Neural cell (in vitro differentiated cells): ENCODE data around the gene RGS12. TPM values are rescaled to one million over a fixed set of nuclear protein-coding genes. Genes with fewer than 3 reads are reported as not detected.

ENCODE experiments used
- H2AFZ ChIP-seq: fragments of 200-600, 300-800 bp; sonication (generic), shearing (Covaris generic); 2 replicates; pipeline ENCODE4 v1.6.0; 2014; ENCODE audit warnings: low read depth, mild to moderate bottlenecking, antibody characterized with exemption, low read length, moderate library complexity
- H3F3A ChIP-seq: fragments of 200-600 bp; shearing (Covaris generic); 2 replicates; pipeline ENCODE4 v1.6.1; 2016; ENCODE audit warnings: mild to moderate bottlenecking, moderate library complexity, mixed read lengths, antibody characterized with exemption, low read length; ENCODE audit not compliant: insufficient read depth, poor library complexity, severe bottlenecking
- H3K27ac ChIP-seq: fragments of 200-600, 300-800 bp; sonication (generic), shearing (Covaris generic); 2 replicates; pipeline ENCODE4 v1.5.1; 2014; ENCODE audit warnings: mild to moderate bottlenecking, low read length, moderate library complexity
- H3K27me3 ChIP-seq: fragments of 300-800, 200-600 bp; sonication (generic), shearing (Covaris generic); 2 replicates; pipeline ENCODE4 v1.6.0; 2014; ENCODE audit warnings: mild to moderate bottlenecking, low read depth, low read length, moderate library complexity; ENCODE audit not compliant: insufficient read depth
- H3K36me3 ChIP-seq: fragments of 300-800, 200-600 bp; sonication (generic), shearing (Covaris generic); 2 replicates; pipeline ENCODE4 v1.5.1; 2014; ENCODE audit warnings: mild to moderate bottlenecking, antibody characterized with exemption, low read length, moderate library complexity; ENCODE audit not compliant: insufficient read depth
- H3K4me2 ChIP-seq: fragments of 300-800, 200-600 bp; sonication (generic), shearing (Covaris generic); 2 replicates; pipeline ENCODE4 v1.6.0; 2014; ENCODE audit warnings: mild to moderate bottlenecking, low read length
- H3K4me3 ChIP-seq: fragments of 300-800, 200-600 bp; sonication (generic), shearing (Covaris generic); 2 replicates; pipeline ENCODE4 v1.5.1; 2014; ENCODE audit warnings: mild to moderate bottlenecking, low read length, moderate library complexity
- H3K79me2 ChIP-seq: fragments of 200-600 bp; shearing (Covaris generic); replicated peaks from 2 replicates; pipeline ENCODE4 v1.6.0; 2014; ENCODE audit warnings: mild to moderate bottlenecking, low read length, moderate library complexity; ENCODE audit not compliant: insufficient read depth
- H3K9ac ChIP-seq: fragments of 300-800, 200-600 bp; sonication (generic), shearing (Covaris generic); 2 replicates; pipeline ENCODE4 v1.6.1; 2016; ENCODE audit warnings: mild to moderate bottlenecking, low read length, mixed read lengths
- H3K9me2 ChIP-seq: fragments of 200-600 bp; shearing (Covaris generic); 2 replicates; pipeline ENCODE4 v1.6.1; 2016; ENCODE audit warnings: mild to moderate bottlenecking, low read length, mixed read lengths; ENCODE audit not compliant: insufficient read depth
- H3K9me3 ChIP-seq: fragments of 200-600, 300-800 bp; sonication (generic), shearing (Covaris generic); 2 replicates; pipeline ENCODE4 v1.6.1; 2016; ENCODE audit warnings: mild to moderate bottlenecking, mixed run types, low read length, moderate library complexity, mixed read lengths
- H4K20me1 ChIP-seq: fragments of 200-600 bp; shearing (Covaris generic); 2 replicates; pipeline ENCODE4 v1.6.1; 2016; ENCODE audit warnings: mild to moderate bottlenecking, mixed run types; ENCODE audit not compliant: insufficient read depth
- EP300 ChIP-seq: fragments of 450-650 bp; conservative IDR thresholded peaks from 2 replicates; pipeline ENCODE4 v1.6.1; 2014; ENCODE audit warnings: antibody characterized with exemption, mild to moderate bottlenecking, moderate library complexity; ENCODE audit not compliant: poor library complexity, severe bottlenecking
- EZH2 ChIP-seq: fragments of 200-600, 300-800 bp; shearing (Covaris generic), sonication (generic); IDR thresholded peaks from 2 replicates; pipeline ENCODE4 v1.6.1; 2014; ENCODE audit warnings: antibody characterized with exemption, low read length, borderline replicate concordance, mild to moderate bottlenecking; ENCODE audit not compliant: insufficient read depth, poor library complexity, severe bottlenecking
- MXI1 ChIP-seq: fragments of 450-650 bp; conservative IDR thresholded peaks from 2 replicates; pipeline ENCODE4 v1.6.1; 2014; ENCODE audit warnings: antibody characterized with exemption, mild to moderate bottlenecking; ENCODE audit not compliant: poor library complexity, severe bottlenecking
- POLR2AphosphoS5 ChIP-seq: IDR thresholded peaks from 2 replicates; pipeline ENCODE4 v1.6.1; 2012
- RAD21 ChIP-seq: fragments of 450-650 bp; conservative IDR thresholded peaks from 2 replicates; pipeline ENCODE4 v1.6.1; 2014; ENCODE audit warnings: antibody characterized with exemption, mild to moderate bottlenecking, moderate library complexity
- SMC3 ChIP-seq: fragments of 450-650 bp; conservative IDR thresholded peaks from 2 replicates; pipeline ENCODE4 v1.6.1; 2014; ENCODE audit warnings: antibody characterized with exemption, mild to moderate bottlenecking, moderate library complexity; ENCODE audit not compliant: poor library complexity
- TAF1 ChIP-seq: IDR thresholded peaks from 2 replicates; pipeline ENCODE4 v1.6.1; 2012; ENCODE audit warnings: low read depth
- polyA plus RNA-seq: library from polyadenylated mRNA; depleted of rRNA; stranded (reverse); fragments of >200 nt; gene quantifications from 2 replicates; pipeline ENCODE4 v1.2.3, GENCODE V29; 2014
- TF ChIP-seq, protein P1 (sequence below): fragments of 450-650 bp; IDR thresholded peaks from 2 replicates; pipeline ENCODE4 v1.5.1; 2014; ENCODE audit warnings: antibody characterized with exemption, mild to moderate bottlenecking, moderate library complexity; ENCODE audit not compliant: poor library complexity, severe bottlenecking
- TF ChIP-seq, protein P2 (sequence below): IDR thresholded peaks from 2 replicates; pipeline ENCODE4 v1.6.1; 2012; ENCODE audit warnings: borderline replicate concordance

The RGS12 gene
- polyA plus RNA-seq, 1 donor from 2014 or later = 66.4 TPM

- H3K9me2 ChIP-seq = no peaks in the 10 kb centered on the region
- H3K4me2 ChIP-seq = no peak overlapping the region
- no peak overlapping the region for H3K9ac ChIP-seq
- no peaks in the 10 kb centered on the region for H3K27me3 ChIP-seq
- no peak overlapping the region for H3K27ac ChIP-seq
- no peaks in the 10 kb centered on the region for H3K36me3 ChIP-seq
- TF ChIP-seq, protein P1, sequence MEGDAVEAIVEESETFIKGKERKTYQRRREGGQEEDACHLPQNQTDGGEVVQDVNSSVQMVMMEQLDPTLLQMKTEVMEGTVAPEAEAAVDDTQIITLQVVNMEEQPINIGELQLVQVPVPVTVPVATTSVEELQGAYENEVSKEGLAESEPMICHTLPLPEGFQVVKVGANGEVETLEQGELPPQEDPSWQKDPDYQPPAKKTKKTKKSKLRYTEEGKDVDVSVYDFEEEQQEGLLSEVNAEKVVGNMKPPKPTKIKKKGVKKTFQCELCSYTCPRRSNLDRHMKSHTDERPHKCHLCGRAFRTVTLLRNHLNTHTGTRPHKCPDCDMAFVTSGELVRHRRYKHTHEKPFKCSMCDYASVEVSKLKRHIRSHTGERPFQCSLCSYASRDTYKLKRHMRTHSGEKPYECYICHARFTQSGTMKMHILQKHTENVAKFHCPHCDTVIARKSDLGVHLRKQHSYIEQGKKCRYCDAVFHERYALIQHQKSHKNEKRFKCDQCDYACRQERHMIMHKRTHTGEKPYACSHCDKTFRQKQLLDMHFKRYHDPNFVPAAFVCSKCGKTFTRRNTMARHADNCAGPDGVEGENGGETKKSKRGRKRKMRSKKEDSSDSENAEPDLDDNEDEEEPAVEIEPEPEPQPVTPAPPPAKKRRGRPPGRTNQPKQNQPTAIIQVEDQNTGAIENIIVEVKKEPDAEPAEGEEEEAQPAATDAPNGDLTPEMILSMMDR = no peak
- no peak for TF ChIP-seq RAD21
- H3F3A ChIP-seq = no peaks in the 10 kb centered on the region
- no peaks in the 10 kb centered on the region for H4K20me1 ChIP-seq
- H2AFZ ChIP-seq = no peak overlapping the region
- H3K9me3 ChIP-seq = no peaks in the 10 kb centered on the region
- no peak overlapping the region for H3K4me3 ChIP-seq
- peaks cover 59% of the 10 kb centered on the region for H3K79me2 ChIP-seq
Observed at GRCh38 chr4:3301450-3302172, 8.8 kb downstream of the RGS12 start.

DNA sequence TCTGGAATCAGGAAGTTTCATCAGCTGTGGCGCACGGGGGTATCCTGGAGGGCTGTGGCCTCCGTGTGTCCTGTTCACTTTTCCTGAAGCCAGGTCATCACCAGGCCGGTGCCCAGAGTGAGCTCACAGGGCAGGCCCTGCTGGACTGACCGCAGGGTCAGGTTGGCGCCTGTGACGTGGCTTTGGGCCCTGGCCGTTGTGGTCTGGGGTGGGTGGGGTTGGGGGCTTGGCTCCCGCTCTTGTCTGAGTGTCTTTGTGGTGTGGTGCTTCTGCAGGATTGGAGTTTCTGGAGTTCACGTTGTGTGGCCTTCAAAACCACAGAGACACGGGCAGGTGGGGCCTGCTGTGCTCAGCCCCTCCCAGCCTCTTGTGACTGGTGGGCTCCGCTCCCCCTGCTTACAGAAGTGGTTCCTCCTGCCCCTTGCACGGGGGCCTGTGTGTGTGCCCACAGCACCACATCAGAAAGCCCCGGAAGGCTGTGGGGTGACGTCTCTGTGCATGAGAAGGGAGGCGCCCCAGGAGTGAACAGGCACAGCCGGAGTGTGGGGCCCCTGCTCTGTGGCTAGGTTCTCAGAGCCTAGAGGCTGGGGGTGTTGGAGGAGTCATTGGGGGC, 9.5 kb downstream of the RGS12 start:
- no peaks in the 10 kb centered on the region for H3K9me3 ChIP-seq
- H3K27me3 ChIP-seq = no peaks in the 10 kb centered on the region
- no peaks in the 10 kb centered on the region for H3K9me2 ChIP-seq
- no peak overlapping the region for H3K27ac ChIP-seq
- no peaks in the 10 kb centered on the region for H3F3A ChIP-seq
- no peak overlapping the region for H2AFZ ChIP-seq
- H3K79me2 ChIP-seq = peaks cover 66% of the 10 kb centered on the region
- H3K9ac ChIP-seq = no peak overlapping the region
- H3K4me3 ChIP-seq = no peak overlapping the region
- no peak overlapping the region for H3K4me2 ChIP-seq
- no peaks in the 10 kb centered on the region for H3K36me3 ChIP-seq
- TF ChIP-seq, protein P2, sequence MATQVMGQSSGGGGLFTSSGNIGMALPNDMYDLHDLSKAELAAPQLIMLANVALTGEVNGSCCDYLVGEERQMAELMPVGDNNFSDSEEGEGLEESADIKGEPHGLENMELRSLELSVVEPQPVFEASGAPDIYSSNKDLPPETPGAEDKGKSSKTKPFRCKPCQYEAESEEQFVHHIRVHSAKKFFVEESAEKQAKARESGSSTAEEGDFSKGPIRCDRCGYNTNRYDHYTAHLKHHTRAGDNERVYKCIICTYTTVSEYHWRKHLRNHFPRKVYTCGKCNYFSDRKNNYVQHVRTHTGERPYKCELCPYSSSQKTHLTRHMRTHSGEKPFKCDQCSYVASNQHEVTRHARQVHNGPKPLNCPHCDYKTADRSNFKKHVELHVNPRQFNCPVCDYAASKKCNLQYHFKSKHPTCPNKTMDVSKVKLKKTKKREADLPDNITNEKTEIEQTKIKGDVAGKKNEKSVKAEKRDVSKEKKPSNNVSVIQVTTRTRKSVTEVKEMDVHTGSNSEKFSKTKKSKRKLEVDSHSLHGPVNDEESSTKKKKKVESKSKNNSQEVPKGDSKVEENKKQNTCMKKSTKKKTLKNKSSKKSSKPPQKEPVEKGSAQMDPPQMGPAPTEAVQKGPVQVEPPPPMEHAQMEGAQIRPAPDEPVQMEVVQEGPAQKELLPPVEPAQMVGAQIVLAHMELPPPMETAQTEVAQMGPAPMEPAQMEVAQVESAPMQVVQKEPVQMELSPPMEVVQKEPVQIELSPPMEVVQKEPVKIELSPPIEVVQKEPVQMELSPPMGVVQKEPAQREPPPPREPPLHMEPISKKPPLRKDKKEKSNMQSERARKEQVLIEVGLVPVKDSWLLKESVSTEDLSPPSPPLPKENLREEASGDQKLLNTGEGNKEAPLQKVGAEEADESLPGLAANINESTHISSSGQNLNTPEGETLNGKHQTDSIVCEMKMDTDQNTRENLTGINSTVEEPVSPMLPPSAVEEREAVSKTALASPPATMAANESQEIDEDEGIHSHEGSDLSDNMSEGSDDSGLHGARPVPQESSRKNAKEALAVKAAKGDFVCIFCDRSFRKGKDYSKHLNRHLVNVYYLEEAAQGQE = no peak
- no peak for TF ChIP-seq MXI1
- TF ChIP-seq, protein P1 = no peak
- no peak for TF ChIP-seq POLR2AphosphoS5
- TF ChIP-seq EP300 = no peak
- no peak for TF ChIP-seq RAD21
- no peak for TF ChIP-seq EZH2
- no peak for TF ChIP-seq SMC3
- TF ChIP-seq TAF1 = no peak
- no peaks in the 10 kb centered on the region for H4K20me1 ChIP-seq
